Measurements from ENCODE around the gene PCBP4.

The PCBP4 gene

GRCh38 chr3:51953445-51953844, 13.8 kb downstream of the PCBP4 start:
- H3K27ac ChIP-seq (ENCODE audit: low read length), result no peak overlapping the region
- peak overlapping the region; percentile 1; the same call in 1 of the 2 replicates for H3K4me2 ChIP-seq (ENCODE audit: low read length)
- H4K20me1 ChIP-seq (ENCODE audit: insufficient read depth, low read length), result no peaks in the 10 kb centered on the region
- TF ChIP-seq, protein P1, sequence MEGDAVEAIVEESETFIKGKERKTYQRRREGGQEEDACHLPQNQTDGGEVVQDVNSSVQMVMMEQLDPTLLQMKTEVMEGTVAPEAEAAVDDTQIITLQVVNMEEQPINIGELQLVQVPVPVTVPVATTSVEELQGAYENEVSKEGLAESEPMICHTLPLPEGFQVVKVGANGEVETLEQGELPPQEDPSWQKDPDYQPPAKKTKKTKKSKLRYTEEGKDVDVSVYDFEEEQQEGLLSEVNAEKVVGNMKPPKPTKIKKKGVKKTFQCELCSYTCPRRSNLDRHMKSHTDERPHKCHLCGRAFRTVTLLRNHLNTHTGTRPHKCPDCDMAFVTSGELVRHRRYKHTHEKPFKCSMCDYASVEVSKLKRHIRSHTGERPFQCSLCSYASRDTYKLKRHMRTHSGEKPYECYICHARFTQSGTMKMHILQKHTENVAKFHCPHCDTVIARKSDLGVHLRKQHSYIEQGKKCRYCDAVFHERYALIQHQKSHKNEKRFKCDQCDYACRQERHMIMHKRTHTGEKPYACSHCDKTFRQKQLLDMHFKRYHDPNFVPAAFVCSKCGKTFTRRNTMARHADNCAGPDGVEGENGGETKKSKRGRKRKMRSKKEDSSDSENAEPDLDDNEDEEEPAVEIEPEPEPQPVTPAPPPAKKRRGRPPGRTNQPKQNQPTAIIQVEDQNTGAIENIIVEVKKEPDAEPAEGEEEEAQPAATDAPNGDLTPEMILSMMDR (IDR thresholded peaks at IDR 0.05; ENCODE audit: low read depth, low read length), result no peak
- no peak for TF ChIP-seq EZH2phosphoT487 (IDR thresholded peaks at IDR 0.05; ENCODE audit: low read depth)
- H3K4me1 ChIP-seq (ENCODE audit: low read length), result peaks cover 8% of the 10 kb centered on the region; the same call in 1 of the 2 replicates
- no peak overlapping the region for H3K4me3 ChIP-seq (ENCODE audit: low read length)
- no peaks in the 10 kb centered on the region for H3K36me3 ChIP-seq (replicated peaks; ENCODE audit: low read depth, low read length)
- no peaks in the 10 kb centered on the region for H3K79me2 ChIP-seq (ENCODE audit: low read length)
- H3K27me3 ChIP-seq (ENCODE audit: low read depth, low read length), result no peaks in the 10 kb centered on the region
- H3K9ac ChIP-seq (ENCODE audit: low read length), result no peak overlapping the region
- no peaks in the 10 kb centered on the region for H3K9me3 ChIP-seq (ENCODE audit: insufficient read depth, low read length)
- H2AFZ ChIP-seq (ENCODE audit: low read depth, low read length), result peak overlapping the region; percentile 3; the same call in 1 of the 2 replicates

DNA sequence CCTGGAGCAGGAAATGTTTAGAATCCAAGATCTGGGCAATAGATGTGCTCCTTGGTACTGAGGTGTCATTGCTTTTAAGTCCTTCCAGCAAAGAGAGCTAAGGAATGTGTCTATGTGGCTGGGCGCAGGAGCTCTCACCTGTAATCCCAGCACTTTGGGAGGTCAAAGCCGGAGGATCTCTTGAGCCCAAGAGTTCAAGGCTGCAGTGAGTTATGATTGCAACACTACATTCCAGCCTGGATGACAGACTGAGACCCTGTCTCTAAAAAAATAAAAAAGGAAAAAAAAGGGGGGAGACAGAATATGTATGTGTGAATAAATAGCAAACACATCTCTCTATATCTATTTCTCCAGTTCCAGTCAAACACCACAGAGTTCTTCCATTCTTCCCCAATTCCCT, 16.4 kb downstream of the PCBP4 start:
- Histone ChIP-seq H3K27me3 (ENCODE audit: low read depth, low read length) (no peaks in the 10 kb centered on the region), H4K20me1 (ENCODE audit: insufficient read depth, low read length) (no peaks in the 10 kb centered on the region), H3K9ac (ENCODE audit: low read length) (no peak overlapping the region), H3K4me1 (ENCODE audit: low read length) (peaks cover 8% of the 10 kb centered on the region; the same call in 1 of the 2 replicates), H3K27ac (ENCODE audit: low read length) (no peak overlapping the region), H2AFZ (ENCODE audit: low read depth, low read length) (no peak overlapping the region), H3K4me3 (ENCODE audit: low read length) (no peak overlapping the region), H3K36me3 (replicated peaks; ENCODE audit: low read depth, low read length) (no peaks in the 10 kb centered on the region), H3K9me3 (ENCODE audit: insufficient read depth, low read length) (no peaks in the 10 kb centered on the region), H3K4me2 (ENCODE audit: low read length) (no peak overlapping the region), H3K79me2 (ENCODE audit: low read length) (no peaks in the 10 kb centered on the region)
- TF ChIP-seq, protein P1 (IDR thresholded peaks at IDR 0.05; ENCODE audit: low read depth, low read length), result no peak
- no peak for TF ChIP-seq EZH2phosphoT487 (IDR thresholded peaks at IDR 0.05; ENCODE audit: low read depth)

DNA sequence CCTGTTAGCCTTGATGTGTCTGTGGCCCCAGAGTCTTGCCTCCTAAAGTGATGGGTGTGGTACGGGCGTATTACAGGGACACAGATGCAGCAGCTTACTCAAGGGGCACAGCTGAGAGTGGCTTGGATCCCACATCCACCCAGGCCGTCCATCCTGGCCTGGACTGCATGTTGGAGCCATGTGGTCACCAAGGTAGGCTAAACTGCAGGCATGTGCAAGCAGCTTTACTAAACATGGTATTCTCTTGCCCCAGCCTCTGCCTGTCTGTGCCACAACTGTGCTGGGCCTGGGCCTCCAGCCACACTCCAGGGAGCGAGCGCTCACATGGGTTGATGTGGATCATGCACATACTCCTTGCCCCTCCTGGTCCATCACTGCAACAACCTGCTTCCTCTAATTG, 18.1 kb downstream of the PCBP4 start:
- Histone ChIP-seq H3K4me3 (ENCODE audit: low read length) (no peak overlapping the region), H3K36me3 (replicated peaks; ENCODE audit: low read depth, low read length) (no peaks in the 10 kb centered on the region), H3K27me3 (ENCODE audit: low read depth, low read length) (no peaks in the 10 kb centered on the region), H2AFZ (ENCODE audit: low read depth, low read length) (no peak overlapping the region), H3K79me2 (ENCODE audit: low read length) (no peaks in the 10 kb centered on the region), H3K27ac (ENCODE audit: low read length) (no peak overlapping the region), H3K9me3 (ENCODE audit: insufficient read depth, low read length) (no peaks in the 10 kb centered on the region), H3K9ac (ENCODE audit: low read length) (no peak overlapping the region), H3K4me2 (ENCODE audit: low read length) (no peak overlapping the region), H3K4me1 (ENCODE audit: low read length) (peaks cover 8% of the 10 kb centered on the region; the same call in 1 of the 2 replicates), H4K20me1 (ENCODE audit: insufficient read depth, low read length) (no peaks in the 10 kb centered on the region)
- no peak for TF ChIP-seq EZH2phosphoT487 (IDR thresholded peaks at IDR 0.05; ENCODE audit: low read depth)
- TF ChIP-seq, protein P1 (IDR thresholded peaks at IDR 0.05; ENCODE audit: low read depth, low read length), result no peak

DNA sequence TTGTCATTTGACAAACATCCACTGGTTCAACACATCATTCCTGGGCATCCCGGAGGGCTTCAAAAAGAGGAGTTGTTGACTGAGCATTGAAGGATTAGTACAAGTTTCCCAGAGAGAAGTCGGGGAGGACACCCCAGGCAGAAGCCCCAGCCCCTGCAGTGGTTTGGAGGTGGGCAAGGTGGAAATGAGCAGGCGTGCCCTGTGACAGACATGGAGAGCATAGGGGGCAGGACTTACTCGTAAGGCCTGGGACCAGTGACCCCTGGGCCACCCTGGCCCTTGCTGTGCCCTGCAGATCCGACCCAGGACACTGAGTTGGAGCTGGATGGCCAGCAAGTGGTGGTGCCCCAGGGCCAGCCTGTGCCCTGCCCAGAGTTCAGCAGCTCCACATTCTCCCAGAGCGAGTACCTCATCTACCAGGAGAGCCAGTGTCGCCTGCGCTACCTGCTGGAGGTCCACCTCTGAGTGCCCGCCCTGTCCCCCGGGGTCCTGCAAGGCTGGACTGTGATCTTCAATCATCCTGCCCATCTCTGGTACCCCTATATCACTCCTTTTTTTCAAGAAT, 19.2 kb downstream of the PCBP4 start:
- H4K20me1 ChIP-seq (ENCODE audit: insufficient read depth, low read length), result no peaks in the 10 kb centered on the region
- H3K27ac ChIP-seq (ENCODE audit: low read length), result no peak overlapping the region
- H3K9me3 ChIP-seq (ENCODE audit: insufficient read depth, low read length), result no peaks in the 10 kb centered on the region
- H3K27me3 ChIP-seq (ENCODE audit: low read depth, low read length), result no peaks in the 10 kb centered on the region
- H2AFZ ChIP-seq (ENCODE audit: low read depth, low read length), result no peak overlapping the region
- H3K36me3 ChIP-seq (replicated peaks; ENCODE audit: low read depth, low read length), result no peaks in the 10 kb centered on the region
- H3K9ac ChIP-seq (ENCODE audit: low read length), result no peak overlapping the region
- no peaks in the 10 kb centered on the region for H3K79me2 ChIP-seq (ENCODE audit: low read length)
- TF ChIP-seq EZH2phosphoT487 (IDR thresholded peaks at IDR 0.05; ENCODE audit: low read depth), result no peak
- TF ChIP-seq, protein P1 (IDR thresholded peaks at IDR 0.05; ENCODE audit: low read depth, low read length), result no peak
- peaks cover 2% of the 10 kb centered on the region for H3K4me1 ChIP-seq (ENCODE audit: low read length)
- no peak overlapping the region for H3K4me3 ChIP-seq (ENCODE audit: low read length)
- H3K4me2 ChIP-seq (ENCODE audit: low read length), result no peak overlapping the region

All from OCI-LY3 (cell line).